ENCODE results near the gene PCSK5.
"Not testable (repeated sequence)": the region's sequence is repeated elsewhere in the genome, so short reads cannot be mapped to it uniquely, and the experiment has no call there.

Gene PCSK5

DNA sequence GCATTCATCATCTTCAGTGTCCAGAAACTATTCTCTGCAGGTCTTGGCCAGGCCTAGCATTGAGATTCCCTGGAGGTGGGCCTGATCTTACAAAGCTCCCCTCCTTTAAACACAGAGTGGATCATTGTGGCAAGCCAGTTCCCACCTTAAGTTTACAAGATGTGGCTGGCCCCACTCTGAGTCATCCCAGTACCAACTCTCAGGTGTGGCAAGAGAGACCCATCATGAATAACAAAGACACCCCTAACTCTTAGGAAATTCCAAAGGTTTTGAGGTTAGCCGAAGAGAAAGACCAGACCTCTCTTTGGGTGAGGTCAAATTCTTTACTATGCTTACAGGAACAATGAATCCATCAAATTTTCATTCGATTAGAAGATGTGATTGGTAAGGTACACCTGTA, 425.6 kb downstream of the PCSK5 start:
- no peaks in the 10 kb centered on the region for H3K27me3 ChIP-seq (ENCODE audit: control insufficient read depth in 1 of 2, insufficient read depth in 1 of 2, low read length in 2 of 2)
- H3K4me1 ChIP-seq (ENCODE audit: control insufficient read depth, insufficient read depth, low read depth, low read length) = no peaks in the 10 kb centered on the region
- no peak overlapping the region for H2BK12ac ChIP-seq (ENCODE audit: low read length in 2 of 2)
- H2AK5ac ChIP-seq (ENCODE audit: low read length, severe bottlenecking) = no peak overlapping the region
- H2AFZ ChIP-seq (ENCODE audit: low read depth, low read length) = no peak overlapping the region
- H3K4me2 ChIP-seq (ENCODE audit: low read length, poor library complexity, severe bottlenecking) = no peak overlapping the region
- H3K79me1 ChIP-seq (replicated peaks; ENCODE audit: low read length, poor library complexity, severe bottlenecking) = no peaks in the 10 kb centered on the region
- WGBS = 90% methylated on average over 2 of the region's 2 CpGs
- no peak overlapping the region for H2BK120ac ChIP-seq (ENCODE audit: low read depth, low read length)
- no peak overlapping the region for H3K18ac ChIP-seq (ENCODE audit: low read depth in 1 of 2, low read length in 2 of 2)
- H4K8ac ChIP-seq (ENCODE audit: low read length) = no peak overlapping the region
- H3K9ac ChIP-seq (ENCODE audit: low read length) = no peak overlapping the region
- H2BK5ac ChIP-seq (ENCODE audit: low read depth, low read length, poor library complexity, severe bottlenecking) = no peak overlapping the region
- H3K4me3 ChIP-seq (ENCODE audit: insufficient read depth in 1 of 2, low read depth in 1 of 2, low read length in 2 of 2) = no peak overlapping the region
- H3K23ac ChIP-seq (ENCODE audit: low read length in 2 of 2) = no peak overlapping the region
- no peak for DNase-seq
- no peak overlapping the region for H3K27ac ChIP-seq (ENCODE audit: low read length, poor library complexity, severe bottlenecking)
- H2BK15ac ChIP-seq (ENCODE audit: low read depth, poor library complexity, severe bottlenecking) = no peak overlapping the region
- H4K91ac ChIP-seq (ENCODE audit: low read length) = no peak overlapping the region
- no peak overlapping the region for H3K14ac ChIP-seq (ENCODE audit: low read length in 2 of 2)
- H3K4ac ChIP-seq (ENCODE audit: low read depth in 1 of 2, low read length in 2 of 2) = no peak overlapping the region
- H3K36me3 ChIP-seq (ENCODE audit: control insufficient read depth in 1 of 2, insufficient read depth in 2 of 2, low read depth in 1 of 2, low read length in 2 of 2) = no peaks in the 10 kb centered on the region
- H3K9me3 ChIP-seq (ENCODE audit: control insufficient read depth, low read length) = no peaks in the 10 kb centered on the region

DNA sequence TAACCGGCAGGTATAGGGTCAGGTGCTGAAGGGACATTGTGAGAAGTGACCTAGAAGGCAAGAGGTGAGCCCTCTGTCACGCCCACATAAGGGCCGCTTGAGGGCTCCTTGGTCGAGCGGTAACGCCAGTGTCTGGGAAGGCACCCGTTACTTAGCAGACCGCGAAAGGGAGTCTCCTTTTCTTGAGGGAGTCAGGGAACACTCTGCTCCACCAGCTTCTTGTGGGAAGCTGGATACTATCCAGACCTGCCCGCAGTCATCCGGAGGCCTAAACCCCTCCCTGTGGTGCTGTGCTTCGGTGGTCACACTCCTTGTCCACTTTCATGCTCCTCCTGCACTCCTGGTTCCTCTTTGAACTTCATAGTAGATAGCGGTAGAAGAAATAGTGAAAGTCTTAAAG, 429.0 kb downstream of the PCSK5 start:
- H2AFZ ChIP-seq (ENCODE audit: low read depth, low read length); H3K36me3 ChIP-seq (ENCODE audit: control insufficient read depth in 1 of 2, insufficient read depth in 2 of 2, low read depth in 1 of 2, low read length in 2 of 2); H3K4ac ChIP-seq (ENCODE audit: low read depth in 1 of 2, low read length in 2 of 2); H3K9me3 ChIP-seq (ENCODE audit: control insufficient read depth, low read length); H3K27ac ChIP-seq (ENCODE audit: low read length, poor library complexity, severe bottlenecking); H3K4me3 ChIP-seq (ENCODE audit: insufficient read depth in 1 of 2, low read depth in 1 of 2, low read length in 2 of 2); H4K91ac ChIP-seq (ENCODE audit: low read length); H3K79me1 ChIP-seq (replicated peaks; ENCODE audit: low read length, poor library complexity, severe bottlenecking); H3K9ac ChIP-seq (ENCODE audit: low read length); H3K18ac ChIP-seq (ENCODE audit: low read depth in 1 of 2, low read length in 2 of 2); H2BK12ac ChIP-seq (ENCODE audit: low read length in 2 of 2); H3K4me1 ChIP-seq (ENCODE audit: control insufficient read depth, insufficient read depth, low read depth, low read length); DNase-seq; H3K27me3 ChIP-seq (ENCODE audit: control insufficient read depth in 1 of 2, insufficient read depth in 1 of 2, low read length in 2 of 2); H3K4me2 ChIP-seq (ENCODE audit: low read length, poor library complexity, severe bottlenecking); H2BK120ac ChIP-seq (ENCODE audit: low read depth, low read length); H2AK5ac ChIP-seq (ENCODE audit: low read length, severe bottlenecking); H2BK15ac ChIP-seq (ENCODE audit: low read depth, poor library complexity, severe bottlenecking); H4K8ac ChIP-seq (ENCODE audit: low read length); H3K23ac ChIP-seq (ENCODE audit: low read length in 2 of 2); H3K14ac ChIP-seq (ENCODE audit: low read length in 2 of 2); H2BK5ac ChIP-seq (ENCODE audit: low read depth, low read length, poor library complexity, severe bottlenecking): not testable (repeated sequence)
- 91% methylated on average over 10 of the region's 13 CpGs for WGBS

DNA sequence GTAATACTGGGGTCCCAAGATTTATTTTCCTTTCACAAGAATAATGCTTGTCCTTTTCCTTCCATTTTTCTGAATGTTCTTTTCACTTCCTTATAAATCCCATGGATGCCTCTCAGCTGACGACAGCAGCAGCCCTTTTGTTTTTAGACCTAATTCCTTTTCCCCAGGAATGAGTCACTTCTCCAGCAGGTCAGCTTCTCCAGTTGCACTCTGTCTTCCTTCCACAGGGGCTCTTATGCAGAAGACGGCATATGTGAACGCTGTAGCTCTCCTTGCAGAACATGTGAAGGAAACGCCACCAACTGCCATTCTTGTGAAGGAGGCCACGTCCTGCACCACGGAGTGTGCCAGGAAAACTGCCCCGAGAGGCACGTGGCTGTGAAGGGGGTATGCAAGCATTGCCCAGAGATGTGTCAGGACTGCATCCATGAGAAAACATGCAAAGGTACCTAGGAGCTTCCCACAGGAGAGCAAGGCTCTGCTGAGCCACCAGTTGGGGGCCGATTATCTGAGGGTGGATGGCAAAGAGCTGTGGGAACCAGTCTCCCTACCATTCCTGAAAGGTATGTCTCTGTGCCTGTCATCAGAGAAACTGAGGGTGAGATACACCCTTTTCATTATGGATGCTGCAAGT, 430.8 kb downstream of the PCSK5 start:
- H3K14ac ChIP-seq (ENCODE audit: low read length in 2 of 2) = no peak overlapping the region
- H3K4me1 ChIP-seq (ENCODE audit: control insufficient read depth, insufficient read depth, low read depth, low read length) = peaks cover 9% of the 10 kb centered on the region
- no peaks in the 10 kb centered on the region for H3K9me3 ChIP-seq (ENCODE audit: control insufficient read depth, low read length)
- H3K4me3 ChIP-seq (ENCODE audit: insufficient read depth in 1 of 2, low read depth in 1 of 2, low read length in 2 of 2) = no peak overlapping the region
- no peak overlapping the region for H4K8ac ChIP-seq (ENCODE audit: low read length)
- H3K18ac ChIP-seq (ENCODE audit: low read depth in 1 of 2, low read length in 2 of 2) = no peak overlapping the region
- H3K23ac ChIP-seq (ENCODE audit: low read length in 2 of 2) = no peak overlapping the region
- H3K9ac ChIP-seq (ENCODE audit: low read length) = no peak overlapping the region
- no peaks in the 10 kb centered on the region for H3K79me1 ChIP-seq (replicated peaks; ENCODE audit: low read length, poor library complexity, severe bottlenecking)
- H2AK5ac ChIP-seq (ENCODE audit: low read length, severe bottlenecking) = no peak overlapping the region
- no peak overlapping the region for H3K4me2 ChIP-seq (ENCODE audit: low read length, poor library complexity, severe bottlenecking)
- H2BK12ac ChIP-seq (ENCODE audit: low read length in 2 of 2) = no peak overlapping the region
- no peak overlapping the region for H4K91ac ChIP-seq (ENCODE audit: low read length)
- H3K27ac ChIP-seq (ENCODE audit: low read length, poor library complexity, severe bottlenecking) = peak overlapping the region; percentile 78
- H2BK5ac ChIP-seq (ENCODE audit: low read depth, low read length, poor library complexity, severe bottlenecking) = no peak overlapping the region
- H3K4ac ChIP-seq (ENCODE audit: low read depth in 1 of 2, low read length in 2 of 2) = no peak overlapping the region
- H3K36me3 ChIP-seq (ENCODE audit: control insufficient read depth in 1 of 2, insufficient read depth in 2 of 2, low read depth in 1 of 2, low read length in 2 of 2) = no peaks in the 10 kb centered on the region
- H2BK15ac ChIP-seq (ENCODE audit: low read depth, poor library complexity, severe bottlenecking) = no peak overlapping the region
- DNase-seq = peak; percentile 65
- no peak overlapping the region for H2BK120ac ChIP-seq (ENCODE audit: low read depth, low read length)
- 54% methylated on average over 9 of the region's 9 CpGs for WGBS
- H2AFZ ChIP-seq (ENCODE audit: low read depth, low read length) = no peak overlapping the region
- no peaks in the 10 kb centered on the region for H3K27me3 ChIP-seq (ENCODE audit: control insufficient read depth in 1 of 2, insufficient read depth in 1 of 2, low read length in 2 of 2)

DNA sequence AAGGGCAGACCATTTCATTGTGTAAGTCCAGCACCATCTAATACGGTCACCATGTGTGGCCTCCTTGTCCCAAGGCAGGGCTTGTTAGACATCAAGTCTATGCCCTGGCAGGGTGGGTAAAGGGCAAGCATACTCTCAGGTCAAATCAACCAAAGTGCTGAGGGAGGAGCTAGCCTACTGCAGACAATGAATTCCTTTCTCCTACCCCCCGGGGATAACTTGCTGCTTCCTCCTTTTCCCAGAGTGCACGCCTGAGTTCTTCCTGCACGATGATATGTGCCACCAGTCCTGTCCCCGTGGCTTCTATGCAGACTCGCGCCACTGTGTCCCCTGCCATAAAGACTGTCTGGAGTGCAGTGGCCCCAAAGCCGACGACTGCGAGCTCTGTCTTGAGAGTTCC, 432.3 kb downstream of the PCSK5 start:
- no peak overlapping the region for H3K23ac ChIP-seq (ENCODE audit: low read length in 2 of 2)
- peak overlapping the region; percentile 49 for H2AK5ac ChIP-seq (ENCODE audit: low read length, severe bottlenecking)
- no peak overlapping the region for H2BK120ac ChIP-seq (ENCODE audit: low read depth, low read length)
- H2BK5ac ChIP-seq (ENCODE audit: low read depth, low read length, poor library complexity, severe bottlenecking) = no peak overlapping the region
- H3K4me3 ChIP-seq (ENCODE audit: insufficient read depth in 1 of 2, low read depth in 1 of 2, low read length in 2 of 2) = no peak overlapping the region
- no peak overlapping the region for H3K9ac ChIP-seq (ENCODE audit: low read length)
- H3K9me3 ChIP-seq (ENCODE audit: control insufficient read depth, low read length) = no peaks in the 10 kb centered on the region
- H3K4me2 ChIP-seq (ENCODE audit: low read length, poor library complexity, severe bottlenecking) = no peak overlapping the region
- H3K79me1 ChIP-seq (replicated peaks; ENCODE audit: low read length, poor library complexity, severe bottlenecking) = no peaks in the 10 kb centered on the region
- peaks cover 9% of the 10 kb centered on the region for H3K4me1 ChIP-seq (ENCODE audit: control insufficient read depth, insufficient read depth, low read depth, low read length)
- 81% methylated on average over 10 of the region's 10 CpGs for WGBS
- H4K91ac ChIP-seq (ENCODE audit: low read length) = no peak overlapping the region
- no peak overlapping the region for H3K4ac ChIP-seq (ENCODE audit: low read depth in 1 of 2, low read length in 2 of 2)
- H3K27me3 ChIP-seq (ENCODE audit: control insufficient read depth in 1 of 2, insufficient read depth in 1 of 2, low read length in 2 of 2) = no peaks in the 10 kb centered on the region
- H2BK15ac ChIP-seq (ENCODE audit: low read depth, poor library complexity, severe bottlenecking) = no peak overlapping the region
- no peak overlapping the region for H4K8ac ChIP-seq (ENCODE audit: low read length)
- no peak overlapping the region for H2AFZ ChIP-seq (ENCODE audit: low read depth, low read length)
- no peak overlapping the region for H3K18ac ChIP-seq (ENCODE audit: low read depth in 1 of 2, low read length in 2 of 2)
- no peaks in the 10 kb centered on the region for H3K36me3 ChIP-seq (ENCODE audit: control insufficient read depth in 1 of 2, insufficient read depth in 2 of 2, low read depth in 1 of 2, low read length in 2 of 2)
- H2BK12ac ChIP-seq (ENCODE audit: low read length in 2 of 2) = no peak overlapping the region
- DNase-seq = no peak
- no peak overlapping the region for H3K27ac ChIP-seq (ENCODE audit: low read length, poor library complexity, severe bottlenecking)
- peak overlapping the region in 1 of 2 experiments; percentile 41 for H3K14ac ChIP-seq (ENCODE audit: low read length in 2 of 2)
